ENCODE data around the gene P2RY11.
A peak's percentile ranks its signal among the peaks of the same experiment; 100 is the strongest.

The P2RY11 gene

GRCh38 chr19:10105509-10106099, 5.9 kb upstream of the P2RY11 start:
- H3K36me3 Mint-ChIP-seq (ENCODE audit: low read depth) = peaks cover 38% of the 10 kb centered on the region
- no peaks in the 10 kb centered on the region for H3K9me3 Mint-ChIP-seq
- H3K27ac Mint-ChIP-seq = peak overlapping the region; percentile 100
- peak overlapping the region; percentile 95 for H3K4me3 Mint-ChIP-seq
- H3K27me3 Mint-ChIP-seq = no peaks in the 10 kb centered on the region
- peaks cover 91% of the 10 kb centered on the region for H3K4me1 Mint-ChIP-seq (ENCODE audit: low read depth)

DNA sequence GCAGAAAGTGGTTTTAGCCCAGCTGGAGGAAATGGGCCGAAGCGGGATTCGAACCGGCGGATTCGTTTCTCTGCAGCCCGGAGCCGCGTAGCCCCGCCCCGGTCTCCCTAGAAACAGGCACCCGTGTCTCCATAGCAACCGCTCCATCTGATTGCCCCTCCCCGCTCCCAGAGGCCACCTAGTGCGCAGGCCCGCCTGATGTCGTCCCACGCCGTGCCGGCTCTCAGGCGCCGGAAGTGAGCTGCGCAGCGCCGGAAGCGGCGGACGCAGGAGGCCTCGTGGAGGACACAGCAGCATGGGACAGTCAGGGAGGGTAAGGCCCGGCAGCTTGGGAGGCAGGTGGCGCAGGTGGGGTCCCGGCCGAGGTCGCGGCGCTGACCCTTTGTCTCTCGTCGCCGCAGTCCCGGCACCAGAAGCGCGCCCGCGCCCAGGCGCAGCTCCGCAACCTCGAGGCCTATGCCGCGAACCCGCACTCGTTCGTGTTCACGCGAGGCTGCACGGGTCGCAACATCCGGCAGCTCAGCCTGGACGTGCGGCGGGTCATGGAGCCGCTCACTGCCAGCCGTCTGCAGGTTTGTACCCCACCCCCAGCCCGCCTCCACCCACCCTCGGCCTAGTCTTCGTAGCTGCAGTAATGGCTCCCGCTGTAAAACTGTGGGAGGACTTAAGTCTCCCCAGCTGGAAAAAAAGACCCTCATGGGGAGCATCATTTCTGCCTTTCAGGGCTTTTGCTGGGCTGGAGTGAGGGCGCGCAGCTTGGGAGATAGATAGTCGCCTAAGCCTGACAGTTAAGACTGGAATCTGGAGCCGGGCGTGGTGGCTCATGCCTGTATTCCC, 5.2 kb upstream of the P2RY11 start, which contains the start of gene PPAN:
TSS of gene PPAN (plus strand) at position 263 of the 837 bp plus-strand sequence. CDS start at position 296, 33 bp downstream.
- Mint-ChIP-seq H3K4me1 (ENCODE audit: low read depth) (peaks cover 91% of the 10 kb centered on the region), H3K27ac (peak within 1 kb of the TSS; percentile 100), H3K36me3 (ENCODE audit: low read depth) (peaks cover 43% of the 10 kb centered on the region), H3K27me3 (no peaks in the 10 kb centered on the region), H3K9me3 (no peaks in the 10 kb centered on the region), H3K4me3 (peak within 1 kb of the TSS; percentile 95)

DNA sequence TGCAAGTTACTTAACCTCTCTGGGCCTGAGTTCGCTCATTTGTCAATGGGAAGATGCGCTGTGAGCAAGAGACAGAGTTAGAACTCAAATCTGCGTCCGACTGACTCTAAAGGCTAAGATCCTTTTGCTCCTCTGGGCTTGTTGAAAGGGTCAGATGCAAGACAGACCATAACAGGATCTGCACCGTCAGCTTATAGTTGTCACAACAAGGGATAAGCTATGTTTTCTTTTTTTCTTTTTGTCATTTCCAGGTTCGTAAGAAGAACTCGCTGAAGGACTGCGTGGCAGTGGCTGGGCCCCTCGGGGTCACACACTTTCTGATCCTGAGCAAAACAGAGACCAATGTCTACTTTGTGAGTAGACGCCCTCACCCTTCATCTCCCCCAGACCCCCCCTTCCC, 4.2 kb upstream of the P2RY11 start:
- peak overlapping the region; percentile 100 for H3K27ac Mint-ChIP-seq
- H3K4me1 Mint-ChIP-seq (ENCODE audit: low read depth) = peaks cover 92% of the 10 kb centered on the region
- H3K36me3 Mint-ChIP-seq (ENCODE audit: low read depth) = peaks cover 49% of the 10 kb centered on the region
- no peaks in the 10 kb centered on the region for H3K27me3 Mint-ChIP-seq
- H3K4me3 Mint-ChIP-seq = peak overlapping the region; percentile 95
- no peaks in the 10 kb centered on the region for H3K9me3 Mint-ChIP-seq

DNA sequence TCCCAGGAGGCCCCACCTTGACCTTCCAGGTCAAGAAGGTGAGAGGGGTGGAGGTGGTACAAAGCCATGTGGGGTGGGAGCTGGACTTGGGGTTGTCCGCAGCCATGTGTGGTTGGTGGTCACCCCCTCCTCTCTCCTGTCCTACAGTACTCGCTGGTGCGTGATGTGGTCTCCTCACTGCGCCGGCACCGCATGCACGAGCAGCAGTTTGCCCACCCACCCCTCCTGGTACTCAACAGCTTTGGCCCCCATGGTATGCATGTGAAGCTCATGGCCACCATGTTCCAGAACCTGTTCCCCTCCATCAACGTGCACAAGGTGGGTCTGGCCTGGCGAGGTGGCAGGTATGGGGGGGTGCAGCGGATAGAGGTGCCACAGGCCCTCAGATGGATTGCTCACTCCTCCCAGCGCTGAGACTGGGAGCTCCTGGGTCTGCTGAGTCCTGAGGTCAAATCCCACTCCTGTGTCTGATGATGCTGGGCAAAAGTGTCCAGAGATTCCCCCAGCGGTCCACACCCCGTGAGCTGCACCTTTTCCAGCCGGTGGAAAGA, 3.6 kb upstream of the P2RY11 start:
- H3K36me3 Mint-ChIP-seq (ENCODE audit: low read depth) = peaks cover 52% of the 10 kb centered on the region
- peaks cover 92% of the 10 kb centered on the region for H3K4me1 Mint-ChIP-seq (ENCODE audit: low read depth)
- no peaks in the 10 kb centered on the region for H3K27me3 Mint-ChIP-seq
- H3K27ac Mint-ChIP-seq = peak overlapping the region; percentile 100
- H3K9me3 Mint-ChIP-seq = no peaks in the 10 kb centered on the region
- peak overlapping the region; percentile 95 for H3K4me3 Mint-ChIP-seq

GRCh38 chr19:10109528-10109927, 2.0 kb upstream of the P2RY11 start:
- Mint-ChIP-seq H3K4me3 (peak overlapping the region; percentile 95), H3K27ac (peak overlapping the region; percentile 82), H3K36me3 (ENCODE audit: low read depth) (peaks cover 54% of the 10 kb centered on the region), H3K27me3 (no peaks in the 10 kb centered on the region), H3K9me3 (no peaks in the 10 kb centered on the region), H3K4me1 (ENCODE audit: low read depth) (peaks cover 90% of the 10 kb centered on the region)

DNA sequence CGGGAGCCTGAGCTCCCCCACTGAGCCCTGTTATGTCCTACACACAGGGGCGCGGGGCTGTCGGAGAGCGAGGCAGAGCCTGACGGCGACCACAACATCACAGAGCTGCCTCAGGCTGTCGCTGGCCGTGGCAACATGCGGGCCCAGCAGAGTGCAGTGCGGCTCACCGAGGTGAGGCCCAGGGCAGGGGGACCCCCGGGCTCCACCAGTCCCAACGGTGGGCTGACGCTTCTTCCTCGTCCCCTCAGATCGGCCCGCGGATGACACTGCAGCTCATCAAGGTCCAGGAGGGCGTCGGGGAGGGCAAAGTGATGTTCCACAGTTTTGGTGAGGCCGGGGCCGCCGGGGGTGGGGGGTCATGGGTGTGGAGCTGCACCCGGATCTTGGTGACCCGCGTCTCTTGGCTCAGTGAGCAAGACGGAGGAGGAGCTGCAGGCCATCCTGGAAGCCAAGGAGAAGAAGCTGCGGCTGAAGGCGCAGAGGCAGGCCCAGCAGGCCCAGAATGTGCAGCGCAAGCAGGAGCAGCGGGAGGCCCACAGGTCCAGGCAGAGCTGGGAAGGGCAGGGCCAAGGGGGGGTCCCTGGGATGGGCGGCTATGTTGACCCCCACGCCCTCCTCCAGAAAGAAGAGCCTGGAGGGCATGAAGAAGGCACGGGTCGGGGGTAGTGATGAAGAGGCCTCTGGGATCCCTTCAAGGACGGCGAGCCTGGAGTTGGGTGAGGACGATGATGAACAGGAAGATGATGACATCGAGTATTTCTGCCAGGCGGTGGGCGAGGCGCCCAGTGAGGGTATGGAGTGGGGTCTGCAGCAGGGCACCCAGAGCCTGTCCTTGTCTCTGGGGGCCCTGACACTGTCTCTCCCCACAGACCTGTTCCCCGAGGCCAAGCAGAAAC, 1.2 kb upstream of the P2RY11 start:
- Mint-ChIP-seq H3K27me3 (no peaks in the 10 kb centered on the region), H3K4me1 (ENCODE audit: low read depth) (peaks cover 86% of the 10 kb centered on the region), H3K36me3 (ENCODE audit: low read depth) (peaks cover 62% of the 10 kb centered on the region), H3K9me3 (no peaks in the 10 kb centered on the region), H3K4me3 (peak overlapping the region; percentile 95), H3K27ac (peak overlapping the region; percentile 92)

DNA sequence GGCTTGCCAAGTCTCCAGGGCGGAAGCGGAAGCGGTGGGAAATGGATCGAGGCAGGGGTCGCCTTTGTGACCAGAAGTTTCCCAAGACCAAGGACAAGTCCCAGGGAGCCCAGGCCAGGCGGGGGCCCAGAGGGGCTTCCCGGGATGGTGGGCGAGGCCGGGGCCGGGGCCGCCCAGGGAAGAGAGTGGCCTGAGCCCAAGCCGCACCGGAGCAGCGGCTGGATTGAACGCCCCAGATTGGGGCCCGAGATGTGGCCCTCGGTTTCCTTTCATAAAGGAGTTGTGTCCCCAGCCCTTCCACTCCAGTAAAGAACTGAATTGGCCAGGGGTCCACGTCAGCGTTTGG, 548 bp upstream of the P2RY11 start:
- Mint-ChIP-seq H3K36me3 (ENCODE audit: low read depth) (peaks cover 65% of the 10 kb centered on the region), H3K4me1 (ENCODE audit: low read depth) (peaks cover 81% of the 10 kb centered on the region), H3K27ac (peak overlapping the region; percentile 92), H3K4me3 (peak overlapping the region; percentile 95), H3K9me3 (no peaks in the 10 kb centered on the region), H3K27me3 (no peaks in the 10 kb centered on the region)

DNA sequence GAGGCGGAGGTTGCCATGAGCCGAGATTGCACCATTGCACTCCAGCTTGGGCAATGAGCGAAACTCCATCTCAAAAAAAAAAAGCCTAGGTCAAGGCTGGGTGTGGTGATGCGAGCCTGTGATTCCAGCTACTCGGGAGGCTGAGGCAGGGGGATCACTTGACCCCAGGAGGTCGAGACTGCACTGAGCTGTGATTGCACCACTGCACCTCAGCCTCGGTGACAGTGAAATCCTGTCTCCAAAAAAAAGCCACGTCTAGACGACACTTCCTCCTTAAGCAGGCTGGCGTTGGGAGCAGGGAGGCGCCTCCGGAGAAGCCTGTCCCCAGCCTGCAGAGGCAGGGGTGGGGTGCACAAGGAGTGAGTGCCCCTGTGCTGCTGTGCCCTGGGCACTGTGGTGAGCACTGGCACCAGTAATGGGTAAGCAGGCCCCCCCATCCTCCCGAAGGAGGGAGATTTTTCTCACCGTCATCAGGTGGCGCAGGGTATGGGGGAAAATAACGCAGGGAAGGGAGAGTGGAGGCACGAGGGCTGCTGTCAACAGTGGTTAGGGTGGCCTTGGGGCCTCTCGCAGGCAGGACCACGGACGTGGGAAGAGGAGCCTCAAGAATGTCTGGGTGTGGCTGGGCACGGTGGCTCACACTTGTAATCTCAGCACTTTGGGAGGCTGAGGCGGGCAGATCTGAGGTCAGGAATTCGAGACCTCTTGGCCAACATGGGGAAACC, 706 bp downstream of the P2RY11 start:
- peaks cover 64% of the 10 kb centered on the region for H3K36me3 Mint-ChIP-seq (ENCODE audit: low read depth)
- H3K4me1 Mint-ChIP-seq (ENCODE audit: low read depth) = peaks cover 79% of the 10 kb centered on the region
- H3K4me3 Mint-ChIP-seq = peak overlapping the region; percentile 95
- H3K27ac Mint-ChIP-seq = peak overlapping the region; percentile 89
- no peaks in the 10 kb centered on the region for H3K9me3 Mint-ChIP-seq
- H3K27me3 Mint-ChIP-seq = no peaks in the 10 kb centered on the region

- peak overlapping the region; percentile 95 for H3K4me3 Mint-ChIP-seq
- no peaks in the 10 kb centered on the region for H3K27me3 Mint-ChIP-seq
- peaks cover 75% of the 10 kb centered on the region for H3K4me1 Mint-ChIP-seq (ENCODE audit: low read depth)
- H3K27ac Mint-ChIP-seq = peak overlapping the region; percentile 89
- peaks cover 62% of the 10 kb centered on the region for H3K36me3 Mint-ChIP-seq (ENCODE audit: low read depth)
- H3K9me3 Mint-ChIP-seq = no peaks in the 10 kb centered on the region
Measured at GRCh38 chr19:10112895-10113591, 1.6 kb downstream of the P2RY11 start.

- peaks cover 71% of the 10 kb centered on the region for H3K4me1 Mint-ChIP-seq (ENCODE audit: low read depth)
- peak overlapping the region; percentile 89 for H3K27ac Mint-ChIP-seq
- H3K27me3 Mint-ChIP-seq = no peaks in the 10 kb centered on the region
- peak overlapping the region; percentile 10 for H3K4me3 Mint-ChIP-seq
- H3K9me3 Mint-ChIP-seq = no peaks in the 10 kb centered on the region
- H3K36me3 Mint-ChIP-seq (ENCODE audit: low read depth) = peaks cover 58% of the 10 kb centered on the region
Measured at GRCh38 chr19:10113592-10113963, 2.1 kb downstream of the P2RY11 start.

DNA sequence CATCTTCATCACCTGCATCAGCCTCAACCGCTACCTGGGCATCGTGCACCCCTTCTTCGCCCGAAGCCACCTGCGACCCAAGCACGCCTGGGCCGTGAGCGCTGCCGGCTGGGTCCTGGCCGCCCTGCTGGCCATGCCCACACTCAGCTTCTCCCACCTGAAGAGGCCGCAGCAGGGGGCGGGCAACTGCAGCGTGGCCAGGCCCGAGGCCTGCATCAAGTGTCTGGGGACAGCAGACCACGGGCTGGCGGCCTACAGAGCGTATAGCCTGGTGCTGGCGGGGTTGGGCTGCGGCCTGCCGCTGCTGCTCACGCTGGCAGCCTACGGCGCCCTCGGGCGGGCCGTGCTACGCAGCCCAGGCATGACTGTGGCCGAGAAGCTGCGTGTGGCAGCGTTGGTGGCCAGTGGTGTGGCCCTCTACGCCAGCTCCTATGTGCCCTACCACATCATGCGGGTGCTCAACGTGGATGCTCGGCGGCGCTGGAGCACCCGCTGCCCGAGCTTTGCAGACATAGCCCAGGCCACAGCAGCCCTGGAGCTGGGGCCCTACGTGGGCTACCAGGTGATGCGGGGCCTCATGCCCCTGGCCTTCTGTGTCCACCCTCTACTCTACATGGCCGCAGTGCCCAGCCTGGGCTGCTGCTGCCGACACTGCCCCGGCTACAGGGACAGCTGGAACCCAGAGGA, 2.6 kb downstream of the P2RY11 start:
- Mint-ChIP-seq H3K4me1 (ENCODE audit: low read depth) (peaks cover 71% of the 10 kb centered on the region), H3K9me3 (no peaks in the 10 kb centered on the region), H3K27me3 (no peaks in the 10 kb centered on the region), H3K36me3 (ENCODE audit: low read depth) (peaks cover 59% of the 10 kb centered on the region), H3K4me3 (peak overlapping the region; percentile 45), H3K27ac (peak overlapping the region; percentile 81)

- peak overlapping the region; percentile 45 for H3K4me3 Mint-ChIP-seq
- H3K9me3 Mint-ChIP-seq = no peaks in the 10 kb centered on the region
- no peaks in the 10 kb centered on the region for H3K27me3 Mint-ChIP-seq
- H3K4me1 Mint-ChIP-seq (ENCODE audit: low read depth) = peaks cover 67% of the 10 kb centered on the region
- peaks cover 54% of the 10 kb centered on the region for H3K36me3 Mint-ChIP-seq (ENCODE audit: low read depth)
- peak overlapping the region; percentile 81 for H3K27ac Mint-ChIP-seq
Measured at GRCh38 chr19:10114651-10115391, 3.3 kb downstream of the P2RY11 start.
